IPS DF 4.7 (cell line): ENCODE data around the gene ATP5F1D.
"Not testable (repeated sequence)": the region's sequence is repeated elsewhere in the genome, so short reads cannot be mapped to it uniquely, and the experiment has no call there.

Experiments
- DNase-seq: peaks from one replicate; pipeline ENCODE4 v3.0.0-alpha.2; 2013; ENCODE audit warnings: low spot score; ENCODE audit errors: extremely low read depth

ATP5F1D gene

DNA sequence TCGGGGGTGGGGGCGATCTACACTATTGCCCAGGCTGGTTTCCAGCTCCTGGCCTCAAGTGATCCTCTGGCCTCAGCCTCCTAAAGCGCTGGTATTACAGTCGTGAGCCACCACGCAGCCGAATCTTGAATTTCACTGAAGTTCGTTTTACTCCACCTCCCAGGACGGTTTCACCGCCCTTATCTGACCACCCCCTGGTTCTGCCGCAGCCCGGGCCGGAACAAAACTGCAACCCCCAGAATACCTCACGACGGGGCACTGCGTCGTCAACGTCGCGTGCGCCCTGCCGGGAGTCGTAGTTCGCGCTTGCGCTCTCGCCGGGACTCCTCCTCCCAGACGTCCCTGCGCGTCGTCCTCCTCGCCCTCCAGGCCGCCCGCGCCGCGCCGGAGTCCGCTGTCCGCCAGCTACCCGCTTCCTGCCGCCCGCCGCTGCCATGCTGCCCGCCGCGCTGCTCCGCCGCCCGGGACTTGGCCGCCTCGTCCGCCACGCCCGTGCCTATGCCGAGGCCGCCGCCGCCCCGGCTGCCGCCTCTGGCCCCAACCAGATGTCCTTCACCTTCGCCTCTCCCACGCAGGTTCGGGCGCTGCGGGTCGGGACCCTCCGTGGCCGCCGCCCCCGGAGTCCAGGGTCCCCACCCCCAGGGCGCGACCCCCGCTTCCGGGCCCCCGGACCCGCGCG is at the start of gene ATP5F1D:
TSS of gene ATP5F1D (plus strand) at position 335 of the 679 bp plus-strand sequence. CDS start at position 435, 100 bp downstream.
- no peak for DNase-seq

DNA sequence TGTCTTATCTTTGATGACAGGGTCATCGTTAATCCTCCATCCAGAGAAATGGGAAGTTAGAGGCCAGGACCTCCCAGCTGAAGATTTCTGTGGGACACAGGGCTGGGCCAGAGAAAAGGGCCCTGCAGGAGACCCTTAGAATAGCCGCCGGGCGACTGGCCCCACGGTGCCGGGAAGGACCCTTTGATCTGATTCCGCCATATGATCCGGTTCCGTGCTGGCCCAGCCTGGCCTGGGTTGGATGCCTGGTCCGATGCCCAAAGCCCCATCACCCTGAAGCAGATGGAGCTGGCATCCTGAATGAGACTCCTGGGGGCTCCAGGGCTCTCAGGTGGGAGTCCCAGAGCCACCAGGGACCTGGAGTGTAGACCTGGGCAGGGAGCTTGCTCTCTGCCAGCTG is 42.0 kb upstream of the ATP5F1D start:
- DNase-seq: no peak

DNA sequence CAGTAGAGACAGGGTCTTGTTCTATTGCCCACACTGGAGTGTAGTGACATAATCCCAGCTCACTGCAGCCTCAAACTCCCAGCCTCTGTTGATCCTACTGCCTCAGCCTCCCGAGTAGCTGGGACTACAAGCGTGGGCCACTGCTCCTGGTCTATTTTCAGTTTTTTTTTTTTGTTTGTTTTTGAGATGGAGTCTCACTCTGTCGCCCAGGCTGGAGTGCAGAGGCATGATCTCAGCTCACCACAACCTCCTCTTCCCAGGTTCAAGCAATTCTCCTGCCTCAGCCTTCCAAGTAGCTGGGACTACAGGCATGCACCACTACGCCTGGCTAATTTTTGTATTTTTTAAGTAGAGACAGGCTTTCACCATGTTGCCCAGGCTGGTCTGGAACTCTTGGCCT is 40.9 kb upstream of the ATP5F1D start:
- DNase-seq: not testable (repeated sequence)

DNA sequence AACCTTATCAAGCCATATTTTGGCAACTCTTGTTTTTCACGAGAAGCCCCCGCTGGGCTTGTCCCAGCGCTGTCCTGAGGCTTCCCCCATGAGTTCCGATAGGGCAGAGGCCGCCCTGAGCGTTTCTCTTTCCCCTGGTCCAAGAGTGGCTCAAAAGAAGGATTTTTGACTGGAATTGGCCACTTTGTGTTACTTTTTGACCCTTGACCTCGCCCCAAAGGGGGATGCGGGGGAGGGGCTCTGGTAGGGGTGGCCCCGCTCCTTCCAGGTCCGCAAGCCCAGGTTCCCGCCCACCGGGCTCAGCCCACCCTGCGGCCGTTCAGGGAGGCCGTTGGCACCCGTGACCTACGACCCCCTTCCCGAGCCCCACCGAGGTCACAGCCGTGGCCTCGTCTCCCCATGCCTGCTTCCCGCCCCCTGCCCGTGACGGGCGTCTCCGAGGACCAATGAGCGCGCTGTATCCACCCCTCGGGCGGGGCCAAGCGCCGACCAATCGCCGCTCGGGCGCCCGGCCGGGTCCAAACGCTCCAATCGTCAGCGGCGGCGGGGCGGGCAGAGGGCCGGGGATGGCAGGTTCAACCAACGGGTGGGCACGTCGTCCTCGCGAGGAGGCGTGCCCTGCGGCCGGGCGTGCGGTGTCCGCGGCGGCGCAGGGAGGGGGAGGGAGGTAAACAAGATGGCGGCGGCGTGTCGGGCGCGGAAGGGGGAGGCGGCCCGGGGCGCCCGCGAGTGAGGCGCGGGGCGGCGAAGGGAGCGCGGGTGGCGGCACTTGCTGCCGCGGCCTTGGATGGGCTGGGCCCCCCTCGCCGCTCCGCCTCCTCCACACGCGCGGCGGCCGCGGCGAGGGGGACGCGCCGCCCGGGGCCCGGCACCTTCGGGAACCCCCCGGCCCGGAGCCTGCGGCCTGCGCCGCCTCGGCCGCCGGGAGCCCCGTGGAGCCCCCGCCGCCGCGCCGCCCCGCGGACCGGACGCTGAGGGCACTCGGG is 36.1 kb upstream of the ATP5F1D start, which contains the start of gene STK11:
TSS of gene STK11 (plus strand) at position 665 of the 986 bp plus-strand sequence. CDS start 1,136 bp downstream, outside the sequence.
- no peak for DNase-seq

DNA sequence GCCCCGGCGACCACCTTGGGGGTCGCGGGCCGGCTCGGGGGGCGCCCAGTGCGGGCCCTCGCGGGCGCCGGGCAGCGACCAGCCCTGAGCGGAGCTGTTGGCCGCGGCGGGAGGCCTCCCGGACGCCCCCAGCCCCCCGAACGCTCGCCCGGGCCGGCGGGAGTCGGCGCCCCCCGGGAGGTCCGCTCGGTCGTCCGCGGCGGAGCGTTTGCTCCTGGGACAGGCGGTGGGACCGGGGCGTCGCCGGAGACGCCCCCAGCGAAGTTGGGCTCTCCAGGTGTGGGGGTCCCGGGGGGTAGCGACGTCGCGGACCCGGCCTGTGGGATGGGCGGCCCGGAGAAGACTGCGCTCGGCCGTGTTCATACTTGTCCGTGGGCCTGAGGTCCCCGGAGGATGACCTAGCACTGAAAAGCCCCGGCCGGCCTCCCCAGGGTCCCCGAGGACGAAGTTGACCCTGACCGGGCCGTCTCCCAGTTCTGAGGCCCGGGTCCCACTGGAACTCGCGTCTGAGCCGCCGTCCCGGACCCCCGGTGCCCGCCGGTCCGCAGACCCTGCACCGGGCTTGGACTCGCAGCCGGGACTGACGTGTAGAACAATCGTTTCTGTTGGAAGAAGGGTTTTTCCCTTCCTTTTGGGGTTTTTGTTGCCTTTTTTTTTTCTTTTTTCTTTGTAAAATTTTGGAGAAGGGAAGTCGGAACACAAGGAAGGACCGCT is 35.2 kb upstream of the ATP5F1D start:
- no peak for DNase-seq

DNA sequence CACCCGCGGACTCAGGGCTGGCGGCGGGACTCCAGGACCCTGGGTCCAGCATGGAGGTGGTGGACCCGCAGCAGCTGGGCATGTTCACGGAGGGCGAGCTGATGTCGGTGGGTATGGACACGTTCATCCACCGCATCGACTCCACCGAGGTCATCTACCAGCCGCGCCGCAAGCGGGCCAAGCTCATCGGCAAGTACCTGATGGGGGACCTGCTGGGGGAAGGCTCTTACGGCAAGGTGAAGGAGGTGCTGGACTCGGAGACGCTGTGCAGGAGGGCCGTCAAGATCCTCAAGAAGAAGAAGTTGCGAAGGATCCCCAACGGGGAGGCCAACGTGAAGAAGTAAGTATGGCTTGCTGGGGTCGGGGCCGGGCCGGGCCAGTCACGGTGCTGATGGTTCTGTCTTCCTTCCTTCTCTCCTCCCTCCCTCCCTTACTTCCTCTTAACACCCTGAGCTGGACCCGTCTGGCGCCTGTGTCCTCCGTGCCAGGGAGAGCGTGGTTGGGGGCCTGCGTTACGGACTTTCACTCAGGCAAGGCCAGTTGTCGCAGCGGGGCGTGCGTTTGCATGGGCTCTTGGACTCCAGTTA is 34.6 kb upstream of the ATP5F1D start:
- no peak for DNase-seq

DNA sequence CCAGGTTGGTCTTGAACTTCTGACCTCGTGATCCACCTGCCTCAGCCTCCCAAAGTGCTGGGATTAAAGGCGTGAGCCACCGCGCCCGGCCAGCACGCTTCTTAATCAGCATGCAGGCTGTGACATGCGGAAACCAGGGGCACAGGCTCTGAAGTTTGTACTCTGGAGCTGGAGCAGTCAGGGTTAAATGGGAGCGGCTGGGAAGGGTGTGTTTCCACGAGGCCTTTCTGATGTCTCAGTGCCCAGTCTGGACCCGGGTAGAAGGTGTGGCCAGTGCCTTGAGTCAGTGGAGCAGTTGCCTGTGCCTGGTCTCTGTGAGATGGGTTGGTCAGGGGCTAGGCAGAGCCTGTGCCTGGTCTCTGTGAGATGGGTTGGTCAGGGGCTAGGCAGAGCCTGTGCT is 32.7 kb upstream of the ATP5F1D start:
- not testable (repeated sequence) for DNase-seq

DNA sequence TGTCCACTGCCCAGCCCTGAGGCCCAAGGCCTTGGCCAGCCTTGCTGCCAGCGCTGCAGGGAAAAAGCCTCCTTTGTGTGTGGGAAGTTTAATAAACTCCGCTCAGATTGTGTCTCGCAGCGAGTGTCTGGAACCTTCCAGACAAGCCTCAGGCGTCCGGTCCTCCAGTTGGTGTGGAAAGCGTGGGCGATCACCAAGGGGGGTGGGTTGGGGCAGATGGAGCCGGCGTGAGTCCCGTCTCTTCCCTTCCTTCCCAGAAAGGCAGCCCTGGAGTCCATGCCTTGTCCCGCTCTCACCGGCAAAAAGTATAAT is 31.4 kb upstream of the ATP5F1D start:
- no peak for DNase-seq

DNA sequence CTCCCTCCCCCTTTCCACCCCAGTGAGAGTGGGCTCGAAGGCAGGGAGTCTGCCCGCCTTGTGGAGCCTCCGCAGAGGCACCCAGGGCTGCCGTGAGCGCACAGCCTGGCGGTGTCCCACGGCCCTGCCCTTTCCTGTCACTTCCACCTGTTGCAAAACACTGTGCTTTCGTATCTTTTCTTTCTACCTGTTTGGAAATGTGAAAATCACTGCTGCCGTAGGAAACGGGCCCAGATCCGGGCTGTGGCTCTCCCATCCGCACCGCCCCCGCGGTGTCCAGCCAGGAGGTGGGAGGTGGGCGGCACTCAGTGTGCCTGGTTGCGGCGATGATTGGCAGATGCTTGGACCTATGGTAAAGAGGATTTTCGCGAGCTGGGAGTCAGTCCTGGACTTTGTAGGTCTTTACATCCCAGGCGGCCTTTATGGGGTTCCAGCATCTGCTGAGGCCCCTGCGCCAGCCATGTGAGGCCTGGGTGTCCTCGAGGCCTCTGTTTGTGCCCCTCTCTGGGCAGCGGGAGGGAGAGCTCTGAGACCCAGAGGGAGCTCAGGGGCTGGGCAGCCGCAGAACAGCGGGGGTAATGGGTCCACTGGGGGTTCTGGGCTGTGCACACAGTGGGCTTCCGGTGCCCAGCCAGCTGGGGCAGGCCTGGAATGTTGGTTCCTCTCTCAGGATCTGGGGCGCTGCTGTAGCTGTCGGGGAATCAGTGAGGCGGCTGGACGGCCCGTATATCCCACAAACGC is 29.9 kb upstream of the ATP5F1D start:
- no peak for DNase-seq

DNA sequence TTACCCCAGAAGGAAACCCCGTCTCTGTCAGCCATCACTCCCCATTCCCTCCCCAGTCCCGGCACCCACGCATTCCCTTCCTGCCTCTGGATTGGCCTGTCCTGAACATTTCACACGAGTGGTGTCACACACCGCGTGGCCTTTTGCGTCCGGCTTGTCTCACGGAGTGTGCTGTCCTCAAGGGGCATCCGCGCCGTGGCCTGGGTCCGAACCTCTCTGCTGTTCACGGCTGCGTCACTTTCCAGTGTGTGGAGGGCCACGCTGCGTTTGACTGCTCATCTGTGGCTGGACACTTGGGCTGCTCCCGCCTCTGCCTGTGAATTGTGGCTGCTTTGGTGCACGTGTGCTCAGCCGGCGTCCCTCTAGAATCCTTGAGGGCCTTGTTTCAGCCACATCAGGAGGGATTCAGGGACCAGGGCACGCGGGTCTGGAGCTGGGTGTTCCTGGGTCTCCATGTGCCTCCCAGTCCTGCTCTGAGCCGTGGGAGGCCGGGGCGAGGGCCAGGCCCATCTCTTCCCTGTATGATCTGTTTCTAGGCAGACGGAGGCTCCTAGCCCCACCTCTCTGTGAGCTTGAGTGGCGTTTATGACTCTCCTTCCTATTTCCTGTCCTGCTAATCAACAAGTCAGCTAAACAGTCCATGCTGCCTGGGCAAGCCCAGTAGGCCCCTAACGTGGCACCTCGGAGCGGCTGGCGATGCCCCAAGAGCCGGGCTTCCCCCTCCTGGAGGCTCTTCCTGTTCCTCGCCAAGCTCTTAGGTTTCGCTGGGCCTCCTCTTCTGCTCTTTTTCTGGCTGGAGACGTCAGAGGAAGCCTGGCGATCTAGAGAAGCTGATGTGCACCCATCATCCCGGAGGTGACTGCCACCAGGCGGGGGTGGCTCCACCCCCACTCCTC is 27.9 kb upstream of the ATP5F1D start:
- DNase-seq: no peak

DNA sequence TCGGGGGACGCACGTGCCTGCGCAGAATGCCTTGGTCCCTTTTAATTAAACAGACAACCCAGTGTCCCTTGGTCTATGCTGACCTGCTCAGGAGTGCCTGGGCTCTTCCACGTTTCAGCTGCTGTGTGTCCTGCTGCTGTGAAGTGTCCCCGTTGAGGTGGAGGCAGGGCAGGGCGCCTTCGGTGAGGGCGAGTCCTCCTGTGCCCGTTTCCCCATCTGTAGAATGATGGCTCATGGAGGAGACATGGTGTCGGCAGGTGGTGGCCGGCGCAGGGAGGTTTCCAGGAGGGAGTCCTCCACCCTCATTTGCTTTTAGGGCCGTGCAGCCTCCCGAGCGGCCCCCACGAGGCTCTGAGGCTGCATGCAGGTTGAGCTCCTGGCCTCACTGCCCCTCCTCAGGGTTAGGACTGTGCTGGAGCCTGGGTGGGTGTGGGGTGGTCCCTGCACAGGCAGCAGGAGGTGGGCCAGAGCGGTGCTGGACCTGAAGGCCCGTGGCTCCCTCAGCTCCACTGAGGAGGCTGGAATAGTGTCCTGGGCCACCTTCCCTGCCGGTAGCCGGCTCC is 27.2 kb upstream of the ATP5F1D start:
- DNase-seq: no peak

DNA sequence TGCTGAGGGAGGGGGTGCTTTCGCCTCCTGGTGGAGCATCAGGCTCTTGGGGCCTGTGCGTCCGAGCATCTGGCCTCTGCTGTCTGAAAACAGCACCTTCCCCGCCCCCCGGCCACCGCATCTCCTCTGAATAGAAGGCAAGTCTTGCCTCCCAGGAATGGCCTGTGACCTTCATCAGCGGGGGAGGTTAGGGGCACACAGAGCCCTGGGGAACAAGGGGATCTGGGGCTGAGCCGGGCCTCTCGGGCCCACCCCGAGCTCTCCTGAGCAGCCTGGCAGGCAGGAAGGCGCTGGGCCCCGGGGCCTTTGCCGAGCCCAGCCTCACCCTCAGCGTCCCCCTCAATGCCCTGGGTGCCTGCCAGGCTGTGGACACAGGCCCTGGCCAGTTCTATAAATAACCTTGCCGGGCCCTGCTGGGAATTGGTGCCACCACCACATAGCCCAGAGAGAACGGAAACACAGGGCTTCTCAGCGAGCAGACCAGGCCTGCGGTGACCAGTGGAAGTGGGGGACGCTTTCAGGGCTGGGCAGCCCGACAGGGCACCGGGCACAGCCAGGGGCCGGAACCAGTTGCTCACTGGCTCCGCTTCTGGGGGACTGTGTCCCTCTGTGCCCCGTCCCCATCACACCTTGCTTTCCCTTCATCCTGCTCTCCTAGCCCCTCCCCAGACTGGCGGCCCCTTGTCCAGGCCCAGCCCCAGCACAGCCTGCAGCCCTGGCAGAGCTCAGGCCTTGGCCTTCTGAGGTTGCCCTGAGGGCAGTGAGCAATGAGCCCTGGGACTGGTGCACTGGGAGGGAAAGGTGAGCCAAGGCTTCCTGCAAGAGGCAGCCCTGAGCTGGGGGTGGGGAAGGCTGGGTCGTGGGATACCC is 26.5 kb upstream of the ATP5F1D start:
- no peak for DNase-seq

DNA sequence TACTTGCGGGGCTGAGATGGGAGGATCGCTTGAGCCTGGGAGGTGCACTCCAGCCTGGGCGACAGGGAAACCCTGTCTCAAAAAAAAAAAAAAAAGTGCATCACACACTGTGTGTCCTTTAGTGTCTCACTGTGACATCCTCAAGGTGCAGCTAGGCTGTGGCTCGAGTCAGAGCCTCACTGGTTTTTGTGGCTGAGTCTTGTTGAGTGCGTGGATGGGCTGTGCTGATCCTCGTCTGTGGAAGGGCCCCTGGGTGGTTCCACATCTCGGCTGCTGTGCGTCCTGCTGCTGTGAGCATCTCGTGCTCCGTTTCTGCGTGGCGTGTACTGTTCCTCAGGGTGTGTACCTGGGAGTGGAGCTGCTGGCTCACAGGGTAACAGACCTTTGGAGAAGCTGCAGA is 24.8 kb upstream of the ATP5F1D start:
- DNase-seq: no peak

DNA sequence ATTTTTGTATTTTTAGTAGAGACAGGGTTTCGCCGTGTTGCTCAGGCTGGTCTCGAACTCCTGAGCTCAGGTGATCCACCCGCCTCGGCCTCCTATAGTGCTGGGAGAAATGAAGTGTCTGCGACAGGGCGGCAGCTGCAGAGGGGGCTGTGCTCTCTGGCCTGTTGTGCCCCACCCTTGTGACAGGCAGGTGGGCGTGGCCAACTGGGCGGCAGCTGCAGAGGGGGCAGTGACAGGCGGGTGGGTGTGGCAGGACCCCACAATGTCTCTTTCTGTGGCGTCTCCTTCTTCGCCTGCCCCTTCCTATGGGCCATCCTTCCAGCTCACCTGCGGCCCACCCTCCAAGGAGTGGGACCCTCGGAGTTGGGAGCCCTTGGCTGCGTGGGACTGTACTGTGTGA is 24.2 kb upstream of the ATP5F1D start:
- no peak for DNase-seq

DNA sequence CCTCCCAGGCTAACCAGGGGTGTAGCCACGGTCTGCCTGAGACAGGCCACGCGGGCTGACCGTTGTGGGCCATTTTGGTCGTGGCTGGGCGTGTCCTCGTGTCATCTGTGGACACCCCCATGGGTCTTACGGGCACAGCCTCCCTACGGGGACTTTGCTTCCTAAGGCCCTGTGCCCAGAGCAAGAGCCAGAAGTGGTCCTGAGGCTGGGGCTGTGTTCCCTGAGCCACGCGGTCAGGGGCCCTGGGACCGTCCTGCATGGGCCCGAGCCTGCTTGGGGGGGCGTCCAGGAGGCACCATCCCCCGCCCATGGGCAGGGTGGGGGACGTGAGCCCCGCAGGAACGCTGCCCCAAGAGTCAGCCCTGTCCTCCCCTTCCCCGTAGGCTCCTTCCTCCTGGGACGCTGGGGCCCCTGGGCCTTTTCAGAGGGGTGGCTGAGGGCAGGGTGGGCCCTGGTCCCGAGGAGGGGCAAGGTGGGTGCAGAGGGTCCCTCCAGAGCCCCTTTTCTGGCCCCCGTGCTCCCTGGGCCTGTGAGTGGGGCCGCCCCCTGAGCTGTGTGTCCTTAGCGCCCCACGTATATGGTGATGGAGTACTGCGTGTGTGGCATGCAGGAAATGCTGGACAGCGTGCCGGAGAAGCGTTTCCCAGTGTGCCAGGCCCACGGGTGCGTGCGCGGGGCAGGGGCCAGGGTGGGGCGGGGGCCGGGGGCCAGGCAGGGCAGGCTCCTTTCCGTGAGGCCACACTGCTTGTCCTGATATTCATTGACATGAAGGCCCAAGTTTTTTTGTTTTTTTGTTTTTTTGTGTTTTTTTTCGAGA is 22.6 kb upstream of the ATP5F1D start:
- no peak for DNase-seq

DNA sequence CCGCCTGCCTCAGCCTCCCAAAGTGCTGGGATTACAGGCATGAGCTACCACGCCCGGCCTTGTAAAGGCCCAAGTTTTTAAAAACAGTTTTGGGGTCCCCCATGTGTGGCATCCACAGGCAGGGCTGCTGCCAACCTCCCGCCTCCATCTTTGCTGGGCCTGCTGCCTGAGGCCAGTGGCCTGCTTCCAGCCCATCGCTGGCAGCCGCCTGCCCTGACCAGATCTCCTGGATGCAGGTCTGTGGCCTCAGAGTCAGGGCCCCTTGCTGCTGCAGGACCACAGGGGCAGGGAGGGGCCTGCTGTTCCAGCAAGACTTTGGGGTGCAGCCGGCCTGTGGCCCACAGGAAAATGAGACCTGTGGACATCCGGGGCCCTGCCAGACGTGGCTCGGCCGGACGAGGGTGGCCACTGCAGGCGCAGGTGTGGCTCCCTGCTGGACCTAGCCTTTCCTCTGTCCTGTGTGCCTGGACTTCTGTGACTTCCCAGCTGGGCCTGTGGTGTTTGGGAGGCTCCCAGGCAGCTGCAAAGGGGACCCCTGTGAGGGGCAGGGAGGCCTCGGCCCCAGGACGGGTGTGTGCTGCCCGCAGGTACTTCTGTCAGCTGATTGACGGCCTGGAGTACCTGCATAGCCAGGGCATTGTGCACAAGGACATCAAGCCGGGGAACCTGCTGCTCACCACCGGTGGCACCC is 21.6 kb upstream of the ATP5F1D start:
- no peak for DNase-seq

DNA sequence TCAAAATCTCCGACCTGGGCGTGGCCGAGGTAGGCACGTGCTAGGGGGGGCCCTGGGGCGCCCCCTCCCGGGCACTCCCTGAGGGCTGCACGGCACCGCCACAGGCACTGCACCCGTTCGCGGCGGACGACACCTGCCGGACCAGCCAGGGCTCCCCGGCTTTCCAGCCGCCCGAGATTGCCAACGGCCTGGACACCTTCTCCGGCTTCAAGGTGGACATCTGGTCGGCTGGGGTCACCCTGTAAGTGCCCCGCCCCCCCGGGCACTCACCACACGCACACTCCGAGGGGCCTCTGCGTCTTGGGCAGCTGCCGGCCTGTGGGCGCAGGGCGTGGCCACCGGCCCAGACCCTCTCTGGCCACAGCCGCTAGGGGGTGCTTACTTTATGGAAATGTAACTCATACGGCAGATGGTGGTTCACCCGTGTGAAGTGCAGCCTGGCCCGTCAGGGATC is 21.0 kb upstream of the ATP5F1D start:
- DNase-seq: no peak
